ENCODE measurements around the gene MRPL20.
"Not testable (repeated sequence)": the region's sequence is repeated elsewhere in the genome, so short reads cannot be mapped to it uniquely, and the experiment has no call there.

MRPL20 gene

GRCh38 chr1:1403653-1404052 is 3.4 kb downstream of the MRPL20 start:
- DNase-seq = no peak

GRCh38 chr1:1402901-1403392 is 4.1 kb downstream of the MRPL20 start:
- DNase-seq = not testable (repeated sequence)

GRCh38 chr1:1402072-1402900 is 4.8 kb downstream of the MRPL20 start:
- peak; percentile 16 for DNase-seq

- DNase-seq = no peak
Measured at GRCh38 chr1:1401457-1402010, 5.6 kb downstream of the MRPL20 start.

DNA sequence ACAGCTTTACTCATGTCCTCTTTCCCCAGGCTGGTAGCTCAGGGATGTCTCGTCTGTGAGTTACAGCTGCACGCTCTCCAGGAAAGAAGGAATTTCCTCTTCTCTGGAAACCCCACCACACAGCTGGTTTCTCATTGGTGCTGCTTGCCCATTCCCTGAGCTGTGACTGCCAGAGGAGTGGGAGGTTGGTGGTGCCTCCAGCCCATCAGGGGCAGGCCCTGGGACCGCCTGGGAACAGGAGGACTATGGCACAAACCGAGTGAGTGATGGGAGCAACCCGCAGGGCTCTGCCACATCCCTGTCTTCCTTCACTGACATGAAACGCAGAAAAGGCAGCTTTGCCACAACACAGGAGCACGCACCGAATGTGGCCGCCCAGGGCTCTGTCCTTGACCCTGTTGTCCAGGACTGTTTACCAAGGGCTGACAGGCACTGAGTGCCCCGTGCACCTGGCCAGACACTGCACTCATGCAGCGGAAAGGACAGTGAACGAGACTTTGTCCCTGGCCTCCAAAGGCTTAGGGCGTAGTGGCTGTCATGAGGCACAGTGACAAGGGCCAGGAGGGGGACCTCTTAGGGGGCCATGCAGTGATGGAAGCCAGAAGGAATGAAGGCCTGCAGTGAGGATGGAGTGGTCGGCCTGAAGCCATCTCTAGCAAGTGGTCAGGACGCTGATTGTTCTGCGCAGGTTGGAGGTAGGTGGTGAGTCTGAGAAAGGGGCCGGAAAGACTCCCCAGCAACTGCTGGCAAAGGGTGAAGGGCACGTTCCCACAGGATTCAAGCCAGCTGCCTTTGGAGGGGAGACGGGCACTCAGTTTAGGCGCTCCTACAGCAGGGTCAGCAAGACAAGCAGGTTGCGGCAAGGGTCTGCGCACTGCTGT is 6.3 kb downstream of the MRPL20 start:
- DNase-seq = no peak

DNA sequence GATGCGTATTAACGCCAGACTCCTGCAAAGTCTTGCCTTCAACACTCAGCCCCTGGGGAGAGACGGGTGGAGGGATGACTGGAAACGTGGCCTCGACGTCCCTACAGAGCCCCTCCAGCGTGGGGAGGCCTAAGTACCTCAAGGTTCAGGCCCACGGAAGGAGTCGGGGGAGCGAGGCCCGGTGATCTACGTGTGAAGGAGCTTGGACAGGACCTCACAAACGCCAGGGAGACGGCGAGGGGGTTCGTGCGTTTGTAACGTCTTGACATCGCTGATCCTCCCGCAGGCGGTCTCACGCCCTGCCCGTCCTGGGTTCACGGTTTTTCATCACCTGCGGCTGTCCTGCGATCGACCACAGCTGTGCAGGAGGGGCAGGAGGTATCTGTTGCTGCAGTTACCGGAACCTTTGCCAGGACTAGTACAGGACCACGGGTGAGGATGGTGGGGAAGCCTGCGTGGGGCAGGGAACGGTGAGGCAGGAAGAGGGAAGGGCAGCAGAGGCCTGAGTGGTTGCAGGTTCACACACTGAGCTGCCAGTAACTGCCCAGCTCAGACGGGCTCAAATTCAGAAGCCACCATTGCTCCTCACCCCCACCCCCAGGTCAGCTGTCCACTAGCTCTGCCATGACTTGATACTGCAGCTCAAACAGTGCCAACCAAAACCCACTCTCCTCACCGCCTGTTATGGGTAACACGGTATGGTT is 7.1 kb downstream of the MRPL20 start:
- no peak for DNase-seq

DNA sequence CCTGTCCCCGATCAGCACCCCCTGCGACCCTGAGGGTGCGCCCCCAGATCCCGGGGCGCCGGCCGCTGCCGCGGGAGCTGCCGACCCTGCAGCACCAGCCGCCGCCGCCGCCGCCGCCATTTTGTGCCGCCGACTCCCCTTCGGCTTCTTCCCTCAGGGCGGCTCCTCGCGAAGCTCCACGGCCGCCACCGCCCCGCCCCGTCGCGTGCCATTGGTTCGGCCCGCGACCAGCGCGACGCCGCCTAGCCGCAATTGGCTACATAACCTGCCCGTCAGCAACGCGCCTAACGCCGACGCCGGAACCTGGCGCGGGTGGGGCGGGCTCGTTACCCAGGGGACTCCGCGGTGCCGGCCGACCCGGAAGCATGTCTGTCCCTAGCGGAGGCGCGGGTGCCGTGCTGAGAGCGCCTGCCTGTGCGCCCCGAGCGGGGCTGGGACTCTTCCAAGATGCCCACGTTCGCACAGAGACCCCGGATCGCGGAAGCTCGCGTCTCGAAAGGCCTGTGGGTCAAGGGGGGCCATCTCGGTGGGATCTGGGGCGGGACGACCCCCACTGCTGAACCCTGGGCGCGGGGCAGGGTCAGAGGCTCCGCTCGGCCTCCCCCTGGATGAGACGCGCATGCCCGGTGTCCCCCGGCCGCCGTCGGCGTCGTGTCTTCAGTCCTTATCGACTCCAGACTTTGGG is 7.8 kb downstream of the MRPL20 start, which contains the start of gene CCNL2:
TSS of gene CCNL2 (minus strand) at position 149 of the 685 bp plus-strand sequence. CDS start at position 120, 29 bp downstream.
- DNase-seq = peak; percentile 99

DNA sequence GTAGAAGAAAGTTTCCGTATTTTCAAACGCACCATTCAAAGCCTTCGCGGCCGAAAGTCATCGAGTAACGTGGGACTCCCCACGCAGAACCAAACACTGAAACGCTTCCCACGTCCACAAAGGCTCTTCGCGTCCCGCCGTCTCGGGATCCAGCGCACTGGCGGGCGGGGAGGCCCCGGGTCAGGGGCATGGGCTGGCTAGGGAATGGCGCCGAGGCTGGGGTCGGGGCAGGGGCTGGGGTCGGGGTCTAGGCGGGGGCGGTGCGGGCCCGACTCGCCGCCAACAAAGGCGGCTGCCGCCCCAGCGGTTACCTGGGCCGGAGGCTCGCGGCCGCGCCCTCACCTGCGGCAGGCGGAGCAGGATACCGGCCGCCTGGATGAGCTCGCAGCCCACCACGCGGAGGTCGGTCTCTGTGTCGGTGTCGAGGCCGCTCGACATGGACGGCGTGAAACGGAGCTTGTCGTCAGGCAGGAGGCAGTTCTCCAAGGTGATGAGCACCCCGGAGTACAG is 8.4 kb downstream of the MRPL20 start:
- no peak for DNase-seq

GRCh38 chr1:1397839-1398523 is 9.1 kb downstream of the MRPL20 start:
- DNase-seq = no peak

GRCh38 chr1:1395166-1395565 is 11.9 kb downstream of the MRPL20 start:
- DNase-seq = no peak

- no peak for DNase-seq
Measured at GRCh38 chr1:1394116-1394515, 13.0 kb downstream of the MRPL20 start.

DNA sequence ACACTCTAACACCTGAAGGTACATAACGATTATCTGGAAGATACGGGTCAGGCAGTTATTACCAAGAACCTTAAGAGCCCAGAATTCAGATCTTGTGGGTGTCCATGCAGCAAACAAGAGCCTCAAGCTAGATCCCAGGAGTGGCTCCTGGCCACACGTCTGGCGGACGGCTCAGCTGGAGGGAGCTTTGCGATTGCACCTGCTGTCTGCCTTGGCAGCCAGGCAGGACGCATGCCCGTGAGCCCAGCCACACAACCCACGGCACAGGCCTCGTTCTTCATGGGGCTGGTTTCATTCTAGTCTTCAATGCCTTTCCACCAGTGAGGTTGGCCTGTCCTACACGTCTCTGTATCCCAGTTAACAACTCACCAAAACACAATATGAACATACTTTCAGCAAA is 13.7 kb downstream of the MRPL20 start:
- DNase-seq = no peak

GRCh38 chr1:1393014-1393413 is 14.1 kb downstream of the MRPL20 start:
- no peak for DNase-seq

DNA sequence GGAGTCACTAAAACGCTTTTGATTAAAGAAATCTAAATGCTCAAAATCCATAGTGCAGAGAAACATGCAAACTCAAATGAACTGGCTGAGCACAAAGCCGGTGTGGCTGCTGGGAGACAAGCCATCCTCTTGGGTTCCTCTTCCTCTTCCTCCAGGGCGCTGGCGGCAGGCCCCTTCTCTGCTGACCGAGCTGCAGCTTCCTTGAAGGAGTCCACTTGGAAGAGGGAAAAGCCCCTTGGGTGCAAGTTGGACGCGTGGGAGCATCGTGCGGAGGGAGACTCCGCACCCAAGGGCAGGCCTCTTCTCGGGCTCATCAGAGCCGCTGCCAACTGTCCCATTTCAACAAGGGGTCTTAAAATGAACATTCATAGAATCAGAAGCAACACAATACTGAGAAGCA is 15.9 kb downstream of the MRPL20 start:
- no peak for DNase-seq

- no peak for DNase-seq
Measured at GRCh38 chr1:1390675-1391074, 16.4 kb downstream of the MRPL20 start.

GRCh38 chr1:1388078-1388472 is 19.0 kb downstream of the MRPL20 start:
- no peak for DNase-seq

- DNase-seq = no peak
Measured at GRCh38 chr1:1387098-1388077, 19.7 kb downstream of the MRPL20 start.

- no peak for DNase-seq
Measured at GRCh38 chr1:1385931-1386330, 21.2 kb downstream of the MRPL20 start.

GRCh38 chr1:1385339-1385738 is 21.8 kb downstream of the MRPL20 start:
- not testable (repeated sequence) for DNase-seq

GRCh38 chr1:1381294-1381693 is 25.8 kb downstream of the MRPL20 start:
- DNase-seq = no peak

Measured in NCI-H345 (cell line).